Measurements from ENCODE around the gene ROBO4. TPM values are rescaled to one million over a fixed set of nuclear protein-coding genes. Genes with fewer than 3 reads are reported as not detected.
A peak's percentile ranks its signal among the peaks of the same experiment; 100 is the strongest.

Gene ROBO4
- total RNA-seq, 6 experiments from 2014 or later, result 3.6 to 18.8 (median 9.0) TPM

- DNase-seq (peak in 1 of 3 donors; percentile 35), ATAC-seq (no peak)
- WGBS (ENCODE audit: insufficient coverage, low coverage, low lambda C conversion rate, missing lambda C conversion rate), result 2% methylated on average over 27 of the region's 53 CpGs
- intact Hi-C loops (cut with DNase I), result loop anchor here in 1 of 2 donors (10.0 kb wide), 1 partner anchor 221 kb away; no protein-coding TSS in a partner anchor
- H3K9me3 ChIP-seq, result no peaks in the 10 kb centered on the region
- H3K36me3 ChIP-seq, result no peaks in the 10 kb centered on the region
- H3K4me3 ChIP-seq, result peak within 1 kb of the TSS in 1 of 3 donors; percentile 31
- no peak within 1 kb of the TSS for H3K27ac ChIP-seq
- peaks cover 13 to 50% of the 10 kb centered on the region in 2 donors for H3K27me3 ChIP-seq
- peaks cover 0 to 25% (median 3%) of the 10 kb centered on the region in 4 donors for H3K4me1 ChIP-seq
- TF ChIP-seq, protein P1, sequence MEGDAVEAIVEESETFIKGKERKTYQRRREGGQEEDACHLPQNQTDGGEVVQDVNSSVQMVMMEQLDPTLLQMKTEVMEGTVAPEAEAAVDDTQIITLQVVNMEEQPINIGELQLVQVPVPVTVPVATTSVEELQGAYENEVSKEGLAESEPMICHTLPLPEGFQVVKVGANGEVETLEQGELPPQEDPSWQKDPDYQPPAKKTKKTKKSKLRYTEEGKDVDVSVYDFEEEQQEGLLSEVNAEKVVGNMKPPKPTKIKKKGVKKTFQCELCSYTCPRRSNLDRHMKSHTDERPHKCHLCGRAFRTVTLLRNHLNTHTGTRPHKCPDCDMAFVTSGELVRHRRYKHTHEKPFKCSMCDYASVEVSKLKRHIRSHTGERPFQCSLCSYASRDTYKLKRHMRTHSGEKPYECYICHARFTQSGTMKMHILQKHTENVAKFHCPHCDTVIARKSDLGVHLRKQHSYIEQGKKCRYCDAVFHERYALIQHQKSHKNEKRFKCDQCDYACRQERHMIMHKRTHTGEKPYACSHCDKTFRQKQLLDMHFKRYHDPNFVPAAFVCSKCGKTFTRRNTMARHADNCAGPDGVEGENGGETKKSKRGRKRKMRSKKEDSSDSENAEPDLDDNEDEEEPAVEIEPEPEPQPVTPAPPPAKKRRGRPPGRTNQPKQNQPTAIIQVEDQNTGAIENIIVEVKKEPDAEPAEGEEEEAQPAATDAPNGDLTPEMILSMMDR (IDR thresholded peaks at IDR 0.05), result no peak
- no peak for TF ChIP-seq POLR2A (IDR thresholded peaks at IDR 0.05)
These were observed 32.3 kb downstream of the ROBO4 start, which contains the start of gene ROBO3 for GRCh38 chr11:124865181-124865901. Gene ROBO3, plus strand, starts transcription at chr11:124865432. Its CDS starts 146 bp downstream, at chr11:124865578.

- no peaks in the 10 kb centered on the region for H3K36me3 ChIP-seq
- peaks cover 0 to 25% (median 3%) of the 10 kb centered on the region in 4 donors for H3K4me1 ChIP-seq
- H3K9me3 ChIP-seq, result no peaks in the 10 kb centered on the region
- 5% methylated on average over 9 of the region's 9 CpGs for WGBS (ENCODE audit: insufficient coverage, low coverage, low lambda C conversion rate, missing lambda C conversion rate)
- peaks cover 13 to 46% of the 10 kb centered on the region in 2 donors for H3K27me3 ChIP-seq
- no peak overlapping the region for H3K27ac ChIP-seq
- no peak overlapping the region for H3K4me3 ChIP-seq
- no peak for ATAC-seq
- peak in 1 of 3 donors; percentile 22 for DNase-seq
- no peak for TF ChIP-seq POLR2A (IDR thresholded peaks at IDR 0.05)
- TF ChIP-seq, protein P1 (IDR thresholded peaks at IDR 0.05), result no peak
- intact Hi-C loops (cut with DNase I), result loop anchor here in 1 of 2 donors (10.0 kb wide), 1 partner anchor 220 kb away; no protein-coding TSS in a partner anchor
These were observed 32.8 kb downstream of the ROBO4 start for GRCh38 chr11:124864892-124865180.

DNA sequence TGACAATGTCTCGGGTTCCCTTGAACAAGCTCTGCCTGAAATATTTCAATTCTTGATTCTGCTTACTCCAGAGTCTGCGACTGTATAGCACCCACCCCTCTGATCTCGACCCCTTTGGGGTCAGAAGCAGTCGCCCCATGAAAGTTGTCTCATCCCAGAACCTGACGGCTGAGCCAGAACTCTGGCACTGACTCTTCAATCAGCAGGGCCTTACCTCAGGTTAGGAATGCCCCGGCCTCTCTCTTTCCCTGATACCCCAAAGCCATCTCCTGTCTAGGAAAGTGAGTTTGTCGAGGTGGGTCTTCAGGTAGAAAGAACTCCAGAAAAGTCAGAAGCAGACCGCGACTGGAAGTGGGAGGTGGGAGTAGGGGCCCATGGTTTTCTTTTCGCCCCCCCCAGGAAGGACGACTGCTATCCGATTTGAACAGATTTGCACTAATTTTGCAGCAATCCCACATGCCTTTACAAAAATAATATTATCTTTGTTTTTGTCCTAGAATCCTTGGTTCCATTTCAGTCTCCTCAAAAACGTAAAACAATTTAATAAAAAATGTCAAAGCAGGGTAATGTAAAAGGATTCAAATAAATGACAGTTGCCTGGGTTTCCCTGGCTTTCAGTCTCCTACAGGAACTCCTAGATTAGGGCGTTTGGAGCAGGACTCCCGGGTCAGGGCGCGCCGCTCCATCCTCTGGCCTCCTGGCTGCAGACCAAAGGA lies 33.3 kb downstream of the ROBO4 start:
- H3K27me3 ChIP-seq, result peaks cover 13 to 42% of the 10 kb centered on the region in 2 donors
- ATAC-seq, result no peak

GRCh38 chr11:124863826-124864165 lies 33.9 kb downstream of the ROBO4 start:
- Histone ChIP-seq H3K36me3 (no peaks in the 10 kb centered on the region), H3K27ac (no peak overlapping the region), H3K4me3 (no peak overlapping the region), H3K9me3 (no peaks in the 10 kb centered on the region), H3K4me1 (peaks cover 0 to 25% (median 3%) of the 10 kb centered on the region in 4 donors), H3K27me3 (peaks cover 12 to 37% of the 10 kb centered on the region in 2 donors)
- intact Hi-C loops (cut with DNase I), result loop anchor here in 1 of 2 donors (10.0 kb wide), 1 partner anchor 219 kb away; no protein-coding TSS in a partner anchor
- TF ChIP-seq POLR2A (IDR thresholded peaks at IDR 0.05), result no peak
- TF ChIP-seq, protein P1 (IDR thresholded peaks at IDR 0.05), result no peak
- DNase-seq (peak in 1 of 3 donors; percentile 31), ATAC-seq (no peak)
- WGBS (ENCODE audit: insufficient coverage, low coverage, low lambda C conversion rate, missing lambda C conversion rate), result 0% methylated on average over 4 of the region's 9 CpGs

More for the DNA sequence above, 33.3 kb downstream of the ROBO4 start:
- DNase-seq, result no peak
- intact Hi-C loops (cut with DNase I), result loop anchor here in 1 of 2 donors (10.0 kb wide), 1 partner anchor 220 kb away; no protein-coding TSS in a partner anchor
- 10% methylated on average over 18 of the region's 18 CpGs for WGBS (ENCODE audit: insufficient coverage, low coverage, low lambda C conversion rate, missing lambda C conversion rate)
- H3K4me1 ChIP-seq, result peaks cover 0 to 25% (median 3%) of the 10 kb centered on the region in 4 donors
- TF ChIP-seq POLR2A (IDR thresholded peaks at IDR 0.05), result no peak
- TF ChIP-seq, protein P1 (IDR thresholded peaks at IDR 0.05), result no peak
- H3K27ac ChIP-seq, result no peak overlapping the region
- no peaks in the 10 kb centered on the region for H3K36me3 ChIP-seq
- H3K9me3 ChIP-seq, result no peaks in the 10 kb centered on the region
- H3K4me3 ChIP-seq, result no peak overlapping the region

Measured in right lobe of liver (tissue), 6 donors.